ENCODE data around the gene VAV1. TPM values are rescaled to one million over a fixed set of nuclear protein-coding genes. Genes with fewer than 3 reads are reported as not detected.

VAV1 gene
- total and polyA plus RNA-seq, 9 of the 15 experiments (the other 6 are each of a cell fraction or from before 2014, with no cell fraction given) = 0.46 to 20.1 (median 11.1) TPM

DNA sequence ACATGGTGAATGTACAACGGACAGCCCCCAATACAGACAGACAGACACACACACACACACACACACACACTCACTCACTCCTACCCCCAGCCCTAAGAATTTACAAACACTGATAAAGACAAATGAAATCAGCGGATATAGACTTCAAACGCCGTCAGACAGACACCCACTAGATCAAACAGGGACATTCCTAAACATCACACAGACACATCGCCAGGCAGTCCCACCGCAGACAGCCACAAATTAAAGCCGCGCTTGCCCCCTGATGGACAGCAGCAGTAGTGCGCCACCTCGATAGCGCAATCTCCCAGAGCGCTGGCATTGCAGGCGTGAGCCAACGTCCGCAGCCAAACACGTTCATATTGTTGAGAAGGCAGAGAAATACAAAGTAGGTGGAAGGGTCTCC, 90.2 kb downstream of the VAV1 start (continued):
- TF ChIP-seq KLF6 (CRISPR knock-in tag; IDR thresholded peaks at IDR 0.05; ENCODE audit: borderline replicate concordance) = no peak
- no peak for TF ChIP-seq SP2 (IDR thresholded peaks at IDR 0.05; ENCODE audit: extremely low read depth, low read depth, low read length, poor library complexity, severe bottlenecking)
- no peak for TF ChIP-seq KLF1 (tag; IDR thresholded peaks at IDR 0.05)
- no peak for TF ChIP-seq HCFC1 (IDR thresholded peaks at IDR 0.05; ENCODE audit: low read depth, low read length)
- TF ChIP-seq FOXK2 (conservative IDR thresholded peaks at IDR 0.05 in 1 of 2, IDR thresholded peaks at IDR 0.05 in 1 of 2; ENCODE audit: low read depth in 2 of 2) = peak; percentile 37 to 43; a peak in 1 of 4 replicates
- TF ChIP-seq ZNF695 (CRISPR knock-in tag; IDR thresholded peaks at IDR 0.05) = no peak
- no peak for TF ChIP-seq POLR3A (IDR thresholded peaks at IDR 0.05; ENCODE audit: borderline replicate concordance, extremely low read depth, insufficient read depth, insufficient read length)
- no peak for TF ChIP-seq SETDB1 (IDR thresholded peaks at IDR 0.05; ENCODE audit: low read length)
- TF ChIP-seq HEY1 (CRISPR knock-in tag; IDR thresholded peaks at IDR 0.05; ENCODE audit: borderline replicate concordance) = no peak
- TF ChIP-seq ZNF644 (tag; IDR thresholded peaks at IDR 0.05; ENCODE audit: low read depth) = no peak
- no peak for TF ChIP-seq ZC3H4 (CRISPR knock-in tag; IDR thresholded peaks at IDR 0.05; ENCODE audit: borderline replicate concordance)
- TF ChIP-seq IRF2 (CRISPR knock-in tag; IDR thresholded peaks at IDR 0.05) = no peak
- TF ChIP-seq GMEB1 (CRISPR knock-in tag; IDR thresholded peaks at IDR 0.05) = no peak
- TF ChIP-seq, protein P1, sequence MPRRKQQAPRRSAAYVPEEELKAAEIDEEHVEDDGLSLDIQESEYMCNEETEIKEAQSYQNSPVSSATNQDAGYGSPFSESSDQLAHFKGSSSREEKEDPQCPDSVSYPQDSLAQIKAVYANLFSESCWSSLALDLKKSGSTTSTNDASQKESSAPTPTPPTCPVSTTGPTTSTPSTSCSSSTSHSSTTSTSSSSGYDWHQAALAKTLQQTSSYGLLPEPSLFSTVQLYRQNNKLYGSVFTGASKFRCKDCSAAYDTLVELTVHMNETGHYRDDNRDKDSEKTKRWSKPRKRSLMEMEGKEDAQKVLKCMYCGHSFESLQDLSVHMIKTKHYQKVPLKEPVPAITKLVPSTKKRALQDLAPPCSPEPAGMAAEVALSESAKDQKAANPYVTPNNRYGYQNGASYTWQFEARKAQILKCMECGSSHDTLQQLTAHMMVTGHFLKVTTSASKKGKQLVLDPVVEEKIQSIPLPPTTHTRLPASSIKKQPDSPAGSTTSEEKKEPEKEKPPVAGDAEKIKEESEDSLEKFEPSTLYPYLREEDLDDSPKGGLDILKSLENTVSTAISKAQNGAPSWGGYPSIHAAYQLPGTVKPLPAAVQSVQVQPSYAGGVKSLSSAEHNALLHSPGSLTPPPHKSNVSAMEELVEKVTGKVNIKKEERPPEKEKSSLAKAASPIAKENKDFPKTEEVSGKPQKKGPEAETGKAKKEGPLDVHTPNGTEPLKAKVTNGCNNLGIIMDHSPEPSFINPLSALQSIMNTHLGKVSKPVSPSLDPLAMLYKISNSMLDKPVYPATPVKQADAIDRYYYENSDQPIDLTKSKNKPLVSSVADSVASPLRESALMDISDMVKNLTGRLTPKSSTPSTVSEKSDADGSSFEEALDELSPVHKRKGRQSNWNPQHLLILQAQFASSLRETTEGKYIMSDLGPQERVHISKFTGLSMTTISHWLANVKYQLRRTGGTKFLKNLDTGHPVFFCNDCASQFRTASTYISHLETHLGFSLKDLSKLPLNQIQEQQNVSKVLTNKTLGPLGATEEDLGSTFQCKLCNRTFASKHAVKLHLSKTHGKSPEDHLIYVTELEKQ (CRISPR knock-in tag; IDR thresholded peaks at IDR 0.05) = no peak
- no peak for TF ChIP-seq ZNF778 (CRISPR knock-in tag; IDR thresholded peaks at IDR 0.05)
- TF ChIP-seq, protein P2, sequence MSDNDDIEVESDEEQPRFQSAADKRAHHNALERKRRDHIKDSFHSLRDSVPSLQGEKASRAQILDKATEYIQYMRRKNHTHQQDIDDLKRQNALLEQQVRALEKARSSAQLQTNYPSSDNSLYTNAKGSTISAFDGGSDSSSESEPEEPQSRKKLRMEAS (CRISPR knock-in tag; IDR thresholded peaks at IDR 0.05) = no peak
- TF ChIP-seq ZFP36 (IDR thresholded peaks at IDR 0.05; ENCODE audit: low read depth, low read length, partially characterized antibody) = peak; percentile 7
- no peak for TF ChIP-seq SRSF1 (IDR thresholded peaks at IDR 0.05; ENCODE audit: low read depth, low read length)
- peak; percentile 68; the same call in 1 of the 2 replicates for TF ChIP-seq LEF1 (IDR thresholded peaks at IDR 0.05)
- TF ChIP-seq MCM3 (IDR thresholded peaks at IDR 0.05) = no peak
- TF ChIP-seq RBM22 (IDR thresholded peaks at IDR 0.05; ENCODE audit: low read depth, low read length, poor library complexity, severe bottlenecking) = no peak
- TF ChIP-seq ZNF143 (CRISPR knock-in tag; IDR thresholded peaks at IDR 0.05) = no peak
- TF ChIP-seq ZNF316 (IDR thresholded peaks at IDR 0.05) = no peak
- 0 out of 2 replicates have a peak, but pooled peaks have one; percentile 63 for TF ChIP-seq XRCC5 (IDR thresholded peaks at IDR 0.05; ENCODE audit: low read depth, low read length)
- no peak for TF ChIP-seq TSC22D4 (tag; IDR thresholded peaks at IDR 0.05)
- no peak for TF ChIP-seq KAT2B (IDR thresholded peaks at IDR 0.05; ENCODE audit: low read depth, low read length)

All from K562 (cell line).